Activated CD4-positive, alpha-beta T cell treated with anti-CD3 and anti-CD28 coated beads, Interleukin-2, amount 10 ng/mL, durations not matched to agents 7 days and 5 days (primary cell): ENCODE data around the gene PICK1. TPM values are rescaled to one million over a fixed set of nuclear protein-coding genes. Genes with fewer than 3 reads are reported as not detected.

ENCODE experiments used
- CTCF ChIA-PET: fragments of 350-600 bp; sonication (Branson Sonifier 250); formaldehyde crosslinking; loops from one replicate; lab custom pipeline; 2021; ENCODE audit warnings: antibody characterized with exemption; lab: Charles Lee
- POLR2A ChIA-PET: fragments of 350-600 bp; sonication (Branson Sonifier 250); formaldehyde crosslinking; loops from one replicate; lab custom pipeline; 2021; ENCODE audit warnings: antibody characterized with exemption; lab: Charles Lee
- DNase-seq: peaks from one replicate; pipeline ENCODE4 v3.0.0-alpha.2; 2020
- H3K27ac Mint-ChIP-seq: one replicate; pipeline ENCODE4 v1.8.0; 2021; ENCODE audit warnings: mild to moderate bottlenecking, moderate library complexity, mixed read lengths
- H3K27me3 Mint-ChIP-seq: one replicate; pipeline ENCODE4 v1.8.0; 2021; ENCODE audit warnings: mixed read lengths
- H3K36me3 Mint-ChIP-seq: one replicate; pipeline ENCODE4 v1.8.0; 2021; ENCODE audit warnings: low read depth, mixed read lengths
- H3K4me1 Mint-ChIP-seq: one replicate; pipeline ENCODE4 v1.8.0; 2021; ENCODE audit warnings: mixed read lengths
- H3K4me3 Mint-ChIP-seq: one replicate; pipeline ENCODE4 v1.8.0; 2021; ENCODE audit warnings: mild to moderate bottlenecking, moderate library complexity, mixed read lengths
- H3K9me3 Mint-ChIP-seq: one replicate; pipeline ENCODE4 v1.8.0; 2021; ENCODE audit warnings: mixed read lengths
- total RNA-seq, 2 experiments: library from RNA; stranded (reverse); gene quantifications; one replicate each; pipeline ENCODE4 v1.2.3, GENCODE V29; 2021

Gene PICK1
- total RNA-seq, 2 experiments from 2014 or later = 15.2 to 15.4 TPM

DNA sequence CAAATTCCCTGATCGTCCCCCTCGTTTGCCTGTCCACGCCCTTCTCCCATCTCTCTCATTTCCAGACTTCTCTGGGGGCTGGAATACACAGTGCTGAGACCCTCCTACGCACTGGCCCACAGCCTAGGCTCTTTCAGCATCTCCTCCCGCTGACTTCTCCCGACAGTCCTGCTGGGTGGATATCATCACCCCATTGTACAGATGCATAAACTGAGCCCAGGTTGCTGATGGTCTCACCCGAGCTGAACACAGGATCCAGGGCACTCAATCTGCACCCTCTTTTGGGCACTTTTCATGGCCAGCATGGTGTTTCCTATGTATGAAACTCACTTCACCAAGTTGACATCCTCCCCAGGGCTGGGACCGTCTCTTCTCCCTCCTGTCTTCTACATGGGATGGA, 31.7 kb upstream of the PICK1 start:
- Mint-ChIP-seq H3K36me3 (no peaks in the 10 kb centered on the region), H3K27me3 (no peaks in the 10 kb centered on the region), H3K27ac (no peak overlapping the region), H3K4me3 (no peak overlapping the region), H3K9me3 (no peaks in the 10 kb centered on the region), H3K4me1 (no peaks in the 10 kb centered on the region)
- ChIA-PET CTCF (no interaction called here), POLR2A (no interaction called here)
- no peak for DNase-seq

DNA sequence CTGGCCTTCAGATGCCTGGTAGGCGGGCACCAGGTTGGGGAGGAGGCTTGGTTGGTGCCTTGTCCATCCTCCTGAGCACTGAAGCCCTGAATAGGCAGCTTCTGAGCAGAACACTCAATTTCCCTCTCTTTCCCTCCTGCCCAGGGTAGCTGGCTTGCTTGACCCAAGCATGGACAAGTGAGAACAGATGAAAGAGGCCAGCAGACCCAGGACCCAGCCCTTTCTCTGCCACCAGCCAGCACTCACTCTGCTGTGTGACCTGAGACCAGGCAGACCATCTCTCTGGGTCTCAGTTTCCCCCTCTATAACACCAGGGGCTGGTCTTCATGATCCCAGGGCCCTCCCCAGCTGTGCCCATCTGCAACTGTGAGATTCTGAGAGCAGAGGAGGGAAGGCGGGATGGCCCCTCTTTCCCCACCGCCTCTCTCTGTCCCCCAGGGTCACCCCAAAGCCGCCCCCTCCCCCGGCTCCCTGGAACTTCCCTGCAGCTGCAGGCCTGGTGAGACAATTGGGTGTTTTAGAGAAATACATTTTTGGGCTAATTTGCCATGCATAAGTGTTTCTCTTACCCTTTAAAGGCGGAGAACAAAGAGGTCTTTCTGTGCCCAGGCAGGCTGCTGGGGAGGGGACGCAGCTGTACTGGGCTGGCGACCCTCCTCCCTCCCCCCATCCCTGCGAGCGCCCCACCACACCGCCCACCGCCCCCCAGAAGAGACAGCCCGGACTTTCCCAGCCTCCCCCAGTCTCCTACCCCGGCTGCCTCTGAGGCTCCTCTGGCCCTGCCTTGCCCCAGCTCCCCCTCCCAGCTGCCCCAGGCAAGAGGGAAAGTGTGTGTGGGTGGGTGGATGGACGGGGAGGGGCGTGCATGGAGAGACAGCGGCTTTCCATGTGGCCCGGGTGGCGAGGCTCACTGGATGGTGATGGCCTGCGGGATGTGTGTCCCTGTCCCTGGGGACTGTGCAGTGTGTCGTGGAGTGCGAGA, 30.8 kb upstream of the PICK1 start:
- DNase-seq = no peak
- H3K4me1 Mint-ChIP-seq = no peaks in the 10 kb centered on the region
- POLR2A ChIA-PET = no interaction called here
- H3K27ac Mint-ChIP-seq = no peak overlapping the region
- H3K36me3 Mint-ChIP-seq = no peaks in the 10 kb centered on the region
- no peaks in the 10 kb centered on the region for H3K27me3 Mint-ChIP-seq
- H3K4me3 Mint-ChIP-seq = no peak overlapping the region
- CTCF ChIA-PET = no interaction called here
- H3K9me3 Mint-ChIP-seq = no peaks in the 10 kb centered on the region

DNA sequence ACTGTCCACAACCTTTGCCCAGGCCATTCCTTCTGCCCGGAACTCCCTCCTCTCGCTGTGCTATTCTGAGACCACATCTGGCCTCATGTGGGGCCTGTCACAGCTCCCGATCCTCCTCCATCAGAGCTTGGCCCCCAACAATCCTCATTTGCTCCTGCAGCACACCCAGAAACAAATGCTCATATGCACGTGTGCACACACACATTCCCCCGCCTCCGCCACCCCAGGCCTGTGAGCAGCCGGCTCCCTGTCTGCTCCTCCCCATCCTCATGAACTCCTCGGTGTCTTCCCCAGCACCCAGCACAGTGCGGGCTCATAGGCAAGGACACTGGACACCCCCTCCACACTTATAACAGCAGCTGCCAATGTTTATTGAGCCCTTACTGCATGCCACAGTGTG, 29.7 kb upstream of the PICK1 start:
- no peaks in the 10 kb centered on the region for H3K4me1 Mint-ChIP-seq
- CTCF ChIA-PET = interaction anchor here (0.6 kb wide), 1 partner anchor 353 kb away, joined by 3 read pairs; no protein-coding TSS in a partner anchor
- H3K27ac Mint-ChIP-seq = no peak overlapping the region
- DNase-seq = no peak
- POLR2A ChIA-PET = no interaction called here
- H3K9me3 Mint-ChIP-seq = no peaks in the 10 kb centered on the region
- H3K27me3 Mint-ChIP-seq = no peaks in the 10 kb centered on the region
- no peak overlapping the region for H3K4me3 Mint-ChIP-seq
- H3K36me3 Mint-ChIP-seq = no peaks in the 10 kb centered on the region

DNA sequence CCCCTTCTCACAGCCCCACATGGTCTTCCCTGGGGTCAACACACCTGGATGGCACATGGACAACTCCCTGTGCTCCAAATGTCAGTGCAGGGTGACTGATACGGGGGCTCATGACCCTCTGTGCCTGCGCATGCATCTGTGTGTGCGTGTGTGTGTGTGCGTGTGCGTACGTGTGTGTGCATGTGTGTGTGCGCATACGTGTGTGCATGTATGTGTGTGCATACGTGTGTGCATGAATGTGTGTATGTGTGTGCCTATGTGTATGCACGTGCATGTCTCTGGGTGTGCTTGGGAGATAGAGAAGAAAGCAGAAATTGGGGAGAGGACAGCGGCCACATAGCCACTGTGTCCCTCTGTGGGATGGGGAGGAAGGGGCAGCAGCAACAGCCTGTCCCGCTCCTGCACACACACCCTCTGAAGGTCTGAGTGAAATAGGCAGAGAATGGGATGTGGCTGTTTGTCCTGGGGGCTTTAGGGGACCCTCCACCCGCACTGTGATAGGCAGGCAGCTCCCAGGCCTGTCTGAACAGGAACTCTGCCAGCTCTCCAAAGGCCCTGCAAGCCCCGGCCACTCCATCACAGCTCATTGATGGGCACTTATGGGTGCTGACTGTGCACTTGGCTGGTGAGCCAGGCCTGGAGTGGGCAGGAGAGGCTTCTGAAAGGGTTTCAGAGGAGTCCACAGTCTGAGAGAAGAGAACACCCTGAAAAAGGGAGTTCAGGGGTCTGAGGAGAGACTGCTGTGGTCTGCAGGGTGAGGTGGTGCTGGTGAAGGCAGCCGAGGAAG, 28.7 kb upstream of the PICK1 start:
- POLR2A ChIA-PET = no interaction called here
- H3K27ac Mint-ChIP-seq = no peak overlapping the region

DNA sequence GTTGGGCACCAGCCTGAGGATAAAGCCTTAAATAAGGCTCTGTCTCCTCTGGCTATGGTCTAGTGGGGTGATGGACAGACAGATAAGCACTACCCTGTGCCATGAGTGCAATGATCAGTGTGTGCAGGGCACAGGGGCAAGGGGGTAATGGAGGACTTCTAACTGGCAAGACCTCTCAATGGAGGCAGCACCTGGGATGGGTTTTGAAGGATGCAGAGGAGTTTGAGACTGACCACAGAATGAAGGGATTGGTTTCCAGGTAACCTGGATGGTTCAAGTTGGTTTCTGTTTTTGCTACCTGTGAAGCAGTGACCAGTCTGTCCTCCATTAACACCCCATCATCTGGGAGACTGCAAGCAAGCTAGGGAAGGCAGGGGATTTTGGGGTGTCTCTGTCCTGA, 27.8 kb upstream of the PICK1 start:
- POLR2A ChIA-PET = interaction anchor here (0.6 kb wide), 1 partner anchor 602 kb away, joined by 4 read pairs; no protein-coding TSS in a partner anchor
- CTCF ChIA-PET = no interaction called here

More for the DNA sequence above, 28.7 kb upstream of the PICK1 start:
- Mint-ChIP-seq H3K27me3 (no peaks in the 10 kb centered on the region), H3K4me1 (no peaks in the 10 kb centered on the region), H3K36me3 (no peaks in the 10 kb centered on the region), H3K4me3 (no peak overlapping the region), H3K9me3 (no peaks in the 10 kb centered on the region)
- no peak for DNase-seq
- CTCF ChIA-PET = interaction anchor here (0.6 kb wide), 1 partner anchor 354 kb away, joined by 3 read pairs; no protein-coding TSS in a partner anchor

DNA sequence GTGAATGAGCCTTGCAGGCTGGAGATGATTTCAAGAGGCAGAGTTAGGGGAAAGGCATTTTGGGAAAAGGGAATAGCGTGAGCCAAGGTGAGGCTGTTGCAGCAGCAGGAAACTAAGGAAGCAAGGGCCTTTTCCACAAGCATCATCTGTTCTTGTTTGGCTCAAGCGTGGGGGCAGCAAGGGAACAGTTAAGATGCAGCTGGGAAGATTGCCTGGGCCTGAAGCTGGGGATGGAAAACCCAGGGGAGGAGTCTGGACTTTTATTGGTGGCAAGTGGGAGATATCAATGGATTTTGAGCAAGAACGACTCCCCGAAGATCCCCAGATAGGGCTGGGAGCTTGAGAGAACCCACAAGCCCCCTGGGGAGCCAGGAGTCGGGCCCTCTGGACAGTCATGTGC, 27.3 kb upstream of the PICK1 start:
- Mint-ChIP-seq H3K9me3 (no peaks in the 10 kb centered on the region), H3K27me3 (no peaks in the 10 kb centered on the region), H3K27ac (no peak overlapping the region), H3K4me1 (no peaks in the 10 kb centered on the region), H3K36me3 (no peaks in the 10 kb centered on the region), H3K4me3 (no peak overlapping the region)
- no peak for DNase-seq
- ChIA-PET CTCF (no interaction called here), POLR2A (no interaction called here)

More for the DNA sequence above, 27.8 kb upstream of the PICK1 start:
- Mint-ChIP-seq H3K4me3 (no peak overlapping the region), H3K27me3 (no peaks in the 10 kb centered on the region), H3K27ac (no peak overlapping the region), H3K36me3 (no peaks in the 10 kb centered on the region), H3K4me1 (no peaks in the 10 kb centered on the region), H3K9me3 (no peaks in the 10 kb centered on the region)
- no peak for DNase-seq

DNA sequence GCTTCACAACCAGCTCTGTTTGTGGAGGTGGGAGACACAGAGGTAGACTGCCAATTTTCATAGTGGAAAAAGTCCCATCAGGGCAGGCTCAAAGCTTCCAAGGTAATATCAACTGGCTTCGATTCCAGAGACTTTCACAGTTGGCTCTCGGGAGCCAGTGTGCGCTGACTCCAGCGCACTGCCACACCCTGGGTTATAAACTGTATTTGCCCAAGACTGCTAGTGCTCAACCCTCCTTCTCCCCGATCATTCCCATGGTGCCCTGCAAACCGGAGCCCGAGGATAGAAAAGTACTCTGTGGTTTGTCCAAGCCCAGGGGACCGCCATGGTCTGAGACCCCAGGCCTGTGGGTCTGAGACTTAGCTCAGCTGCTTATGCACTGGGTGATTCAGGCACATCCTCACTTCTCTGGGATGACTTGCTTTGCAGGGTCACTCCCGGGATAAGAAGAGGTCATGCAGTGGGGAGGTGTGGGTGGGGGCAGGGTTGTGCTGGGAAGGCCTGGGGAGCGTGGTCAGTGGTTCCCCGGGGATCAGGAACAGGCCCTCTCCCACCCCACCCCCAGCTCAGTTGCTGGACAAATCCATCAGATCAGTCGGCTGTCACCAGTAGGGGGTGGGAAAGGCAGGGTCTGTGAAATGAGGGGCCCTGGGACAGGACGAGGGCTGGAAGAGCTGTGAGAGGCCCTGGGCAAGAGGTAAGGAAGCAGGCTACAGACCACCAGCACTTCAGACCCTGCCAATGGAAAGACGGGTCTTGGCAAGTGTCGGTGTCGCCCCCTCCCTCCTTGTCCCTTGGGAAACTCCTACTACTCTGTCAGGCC, 26.7 kb upstream of the PICK1 start:
- Mint-ChIP-seq H3K36me3 (no peaks in the 10 kb centered on the region), H3K4me1 (no peaks in the 10 kb centered on the region), H3K9me3 (no peaks in the 10 kb centered on the region), H3K27me3 (no peaks in the 10 kb centered on the region), H3K27ac (no peak overlapping the region), H3K4me3 (no peak overlapping the region)
- POLR2A ChIA-PET = no interaction called here
- CTCF ChIA-PET = no interaction called here
- DNase-seq = no peak

DNA sequence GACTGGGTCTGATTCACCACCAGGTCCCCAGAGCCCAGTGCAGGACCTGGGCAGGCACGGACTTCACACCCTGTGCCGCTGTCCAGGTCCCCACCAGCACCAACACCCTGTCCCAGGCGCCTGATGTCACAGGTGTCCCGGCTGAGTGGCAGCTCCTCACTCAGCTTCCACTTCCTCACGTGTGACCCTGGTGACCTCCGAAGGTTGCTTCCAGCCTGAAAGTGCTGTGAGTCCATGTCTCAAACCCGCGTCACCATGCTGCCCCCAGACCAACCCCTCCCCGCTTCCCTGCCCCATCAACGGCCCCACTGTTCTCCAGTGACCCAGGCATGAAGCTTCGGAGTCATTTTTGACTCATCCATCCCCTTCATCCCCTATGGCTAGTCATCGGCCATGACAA, 25.7 kb upstream of the PICK1 start:
- Mint-ChIP-seq H3K4me3 (no peak overlapping the region), H3K4me1 (no peaks in the 10 kb centered on the region), H3K36me3 (no peaks in the 10 kb centered on the region), H3K27ac (no peak overlapping the region), H3K9me3 (no peaks in the 10 kb centered on the region), H3K27me3 (no peaks in the 10 kb centered on the region)
- DNase-seq = no peak
- ChIA-PET CTCF (no interaction called here), POLR2A (interaction anchor here (0.6 kb wide), 1 partner anchor 955 kb away, joined by 5 read pairs; no protein-coding TSS in a partner anchor)

DNA sequence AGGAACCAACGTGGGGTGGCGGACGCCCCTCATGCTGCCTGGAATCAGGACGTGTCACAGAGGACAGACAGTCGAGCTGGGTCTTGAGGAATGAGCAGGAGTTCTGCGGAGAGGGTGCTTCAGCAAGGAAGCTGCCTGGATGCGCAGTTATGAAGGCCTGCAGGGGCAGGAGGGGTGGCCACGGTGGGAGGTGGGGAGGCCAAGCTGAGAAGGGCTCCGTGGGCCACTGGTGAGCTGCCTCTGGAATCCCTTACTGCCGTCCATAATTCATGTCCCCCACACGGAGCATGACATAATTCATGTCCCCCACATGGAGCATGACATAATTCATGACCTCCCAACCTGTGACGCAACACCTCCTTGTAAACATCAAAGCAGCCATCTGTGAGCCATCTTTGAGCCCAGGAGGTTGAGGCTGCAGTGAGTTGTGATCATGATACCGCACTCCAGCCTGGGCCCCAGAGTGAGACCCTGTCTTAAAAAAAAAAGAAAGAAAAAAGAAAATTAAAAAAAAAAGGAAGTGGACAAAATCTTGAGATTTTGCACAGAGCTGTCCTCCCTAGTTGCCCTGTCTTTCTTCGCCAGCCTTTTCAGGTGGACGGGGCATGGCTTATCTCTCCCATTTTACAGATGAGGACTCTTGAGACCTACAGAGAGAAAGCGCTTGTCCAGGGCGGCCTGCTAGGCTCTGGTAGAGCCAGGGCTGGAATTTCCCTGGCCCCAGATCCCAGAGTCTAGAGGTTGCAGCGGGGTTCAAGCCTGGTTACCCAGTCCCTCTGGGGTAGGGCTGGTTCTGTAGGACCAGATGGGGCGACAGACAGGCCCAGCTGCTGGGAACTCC, 24.3 kb upstream of the PICK1 start:
- Mint-ChIP-seq H3K4me1 (no peaks in the 10 kb centered on the region), H3K27ac (no peak overlapping the region), H3K9me3 (no peaks in the 10 kb centered on the region), H3K4me3 (no peak overlapping the region), H3K27me3 (no peaks in the 10 kb centered on the region), H3K36me3 (no peaks in the 10 kb centered on the region)
- no peak for DNase-seq
- CTCF ChIA-PET = interaction anchor here (0.6 kb wide), 1 partner anchor 72 kb away, joined by 3 read pairs; no protein-coding TSS in a partner anchor
- POLR2A ChIA-PET = interaction anchor here (0.6 kb wide), 1 partner anchor 56 kb away, joined by 3 read pairs; no protein-coding TSS in a partner anchor

DNA sequence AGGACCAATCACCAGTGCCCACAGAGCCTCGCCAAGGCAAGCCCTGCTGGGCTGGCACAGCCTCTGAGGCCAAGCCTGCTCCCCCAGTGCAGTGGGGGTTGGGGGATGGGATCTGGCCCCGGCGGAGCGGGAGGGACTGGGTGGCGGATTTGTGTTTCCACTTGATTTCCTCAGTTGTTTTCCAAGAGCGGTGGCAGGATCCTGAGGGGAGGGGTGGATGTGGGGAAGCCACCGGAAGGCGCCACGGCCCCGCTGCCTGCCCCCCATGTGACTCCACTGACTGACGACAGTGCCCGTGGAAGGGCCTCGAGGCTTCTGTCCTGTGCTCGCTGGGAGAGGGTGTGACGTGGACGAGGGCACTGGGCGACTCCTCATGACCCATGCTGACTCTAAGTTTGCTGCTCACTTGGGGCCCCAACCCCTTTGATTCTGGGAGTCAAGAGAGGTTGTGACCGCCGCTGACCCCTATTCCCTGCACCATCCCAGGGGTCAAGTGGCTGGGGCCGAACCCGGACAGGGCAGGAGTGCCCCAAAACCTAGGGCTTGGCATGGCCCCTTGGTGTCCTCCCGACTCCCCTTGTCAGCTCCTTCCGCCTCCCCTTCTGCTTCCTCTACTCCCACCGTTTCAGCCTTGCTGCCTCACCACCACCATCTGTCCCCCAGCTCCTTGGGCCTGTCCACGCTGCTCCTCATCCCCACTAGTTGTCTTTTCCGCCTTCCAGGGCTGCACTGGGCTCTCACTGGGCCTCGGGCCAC, 23.5 kb upstream of the PICK1 start:
- Mint-ChIP-seq H3K9me3 (no peaks in the 10 kb centered on the region), H3K4me3 (no peak overlapping the region), H3K4me1 (no peaks in the 10 kb centered on the region), H3K36me3 (no peaks in the 10 kb centered on the region), H3K27me3 (no peaks in the 10 kb centered on the region), H3K27ac (no peak overlapping the region)
- DNase-seq = no peak
- POLR2A ChIA-PET = interaction anchor here (0.6 kb wide), 1 partner anchor 55 kb away, joined by 3 read pairs; no protein-coding TSS in a partner anchor
- CTCF ChIA-PET = interaction anchor here (0.6 to 1.8 kb wide), 2 partner anchors 21 to 176 kb away, joined by 4 to 6 read pairs; no protein-coding TSS in a partner anchor

DNA sequence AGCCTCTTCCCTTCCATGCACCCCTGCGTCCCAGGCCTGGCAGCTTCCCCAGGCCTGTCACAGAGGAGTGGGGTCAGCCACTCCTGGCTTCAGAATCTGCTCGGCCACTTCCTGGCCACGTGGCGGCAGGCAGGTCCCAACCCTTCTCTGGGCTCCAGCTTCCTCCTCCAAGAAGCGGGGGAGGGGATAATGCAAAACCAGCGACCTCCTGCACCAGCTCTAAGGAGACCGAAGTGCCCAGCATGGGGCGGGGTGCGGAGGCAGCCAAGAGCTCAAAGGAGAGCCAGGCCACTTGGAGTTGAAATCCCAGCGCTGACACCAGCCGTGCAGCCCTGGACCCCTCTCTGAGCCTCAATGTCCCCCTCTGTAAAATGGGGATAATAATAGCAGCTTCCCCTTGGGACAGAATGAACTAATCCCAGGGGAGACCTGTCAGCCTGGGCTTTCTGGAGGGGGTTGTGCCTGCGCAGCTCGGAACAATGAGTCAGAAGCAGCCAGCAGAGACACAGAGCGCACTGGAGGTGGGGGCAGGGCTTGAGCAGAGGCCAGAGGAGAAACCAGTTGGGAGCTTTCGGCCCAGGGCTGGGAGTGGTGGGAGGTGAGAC, 22.8 kb upstream of the PICK1 start:
- DNase-seq = no peak
- ChIA-PET POLR2A (no interaction called here), CTCF (interaction anchor here (0.6 to 1.8 kb wide), 2 partner anchors 20 to 175 kb away, joined by 4 to 6 read pairs; no protein-coding TSS in a partner anchor)
- H3K27me3 Mint-ChIP-seq = no peaks in the 10 kb centered on the region
- no peaks in the 10 kb centered on the region for H3K9me3 Mint-ChIP-seq
- H3K27ac Mint-ChIP-seq = no peak overlapping the region
- no peak overlapping the region for H3K4me3 Mint-ChIP-seq
- no peaks in the 10 kb centered on the region for H3K36me3 Mint-ChIP-seq
- no peaks in the 10 kb centered on the region for H3K4me1 Mint-ChIP-seq
